GM12864 (cell line): ENCODE measurements around the gene OR10G3.

Experiments used
- DNase-seq: peaks from one replicate; pipeline ENCODE4 v3.0.0-alpha.2; 2011; ENCODE audit warnings: low read depth
- H3K4me3 ChIP-seq: 2 replicates; pipeline ENCODE4 v1.5.1; 2011; ENCODE audit warnings: mild to moderate bottlenecking, low read depth, low read length, control low read depth
- CTCF ChIP-seq: IDR thresholded peaks from 2 replicates; pipeline ENCODE4 v1.5.1; 2011; ENCODE audit warnings: low read depth, mild to moderate bottlenecking, moderate library complexity, low read length, control low read depth, inconsistent platforms; ENCODE audit errors: missing control alignments

Gene OR10G3

GRCh38 chr14:21520767-21521166, 59.1 kb downstream of the OR10G3 start:
- DNase-seq: no peak
- TF ChIP-seq CTCF: no peak
- H3K4me3 ChIP-seq: no peak overlapping the region

DNA sequence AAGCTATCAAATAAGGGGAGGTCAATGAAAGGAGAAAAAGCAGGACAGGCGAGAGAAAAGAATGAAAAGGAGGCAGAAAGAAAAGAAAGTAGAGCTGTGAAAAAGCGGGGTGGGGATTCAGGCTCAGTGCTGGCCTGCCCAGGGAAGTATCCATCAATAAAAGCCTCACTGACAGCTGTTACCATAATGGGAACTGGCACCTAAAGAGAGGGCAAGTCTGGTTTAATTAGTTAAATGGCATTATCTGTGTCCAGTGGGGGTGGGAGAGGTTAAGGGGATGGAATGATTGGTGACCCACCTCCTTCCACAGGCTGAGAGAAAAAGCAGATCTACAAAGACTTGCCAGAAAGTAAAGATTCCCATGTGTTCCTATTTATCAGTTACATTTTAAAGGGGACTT, 61.2 kb downstream of the OR10G3 start:
- no peak for DNase-seq
- no peak overlapping the region for H3K4me3 ChIP-seq
- no peak for TF ChIP-seq CTCF
